Adipocyte (in vitro differentiated cells): ENCODE data around the gene POLN.

Experiments
- DNase-seq: peaks from one replicate; pipeline ENCODE4 v3.0.0-alpha.2; 2015; ENCODE audit warnings: low read depth
- H3K27me3 ChIP-seq: replicated peaks from 2 replicates; pipeline ENCODE4 v1.7.0; 2013; ENCODE audit warnings: mild to moderate bottlenecking, low read length, moderate library complexity; ENCODE audit not compliant: control insufficient read depth, insufficient read depth
- H3K36me3 ChIP-seq: 2 replicates; pipeline ENCODE4 v1.7.0; 2013; ENCODE audit warnings: low read length, mild to moderate bottlenecking, moderate library complexity; ENCODE audit not compliant: control insufficient read depth, insufficient read depth, severe bottlenecking
- H3K4me1 ChIP-seq: 2 replicates; pipeline ENCODE4 v1.7.0; 2013; ENCODE audit warnings: mild to moderate bottlenecking, low read length, moderate library complexity; ENCODE audit not compliant: control insufficient read depth, insufficient read depth
- H3K4me3 ChIP-seq: 2 replicates; pipeline ENCODE4 v1.7.0; 2013; ENCODE audit warnings: mild to moderate bottlenecking, low read length, moderate library complexity
- H3K9ac ChIP-seq: 2 replicates; pipeline ENCODE4 v1.7.0; 2013; ENCODE audit warnings: mild to moderate bottlenecking, low read length, moderate library complexity
- H3K9me3 ChIP-seq: 2 replicates; pipeline ENCODE4 v1.7.0; 2013; ENCODE audit warnings: mild to moderate bottlenecking, low read length, moderate library complexity; ENCODE audit not compliant: control insufficient read depth

The POLN gene

GRCh38 chr4:2260344-2261109, 18.6 kb upstream of the POLN start:
- Histone ChIP-seq H3K4me1 (peaks cover 48% of the 10 kb centered on the region), H3K9me3 (no peaks in the 10 kb centered on the region), H3K4me3 (peak overlapping the region; percentile 88), H3K36me3 (peaks cover 4% of the 10 kb centered on the region), H3K27me3 (no peaks in the 10 kb centered on the region), H3K9ac (peak overlapping the region; percentile 95)
- DNase-seq, result peak; percentile 52

GRCh38 chr4:2259541-2260343, 17.8 kb upstream of the POLN start:
- DNase-seq, result no peak
- peak overlapping the region; percentile 88 for H3K4me3 ChIP-seq

GRCh38 chr4:2259036-2259540, 17.2 kb upstream of the POLN start:
- Histone ChIP-seq H3K27me3 (no peaks in the 10 kb centered on the region), H3K9ac (peak overlapping the region; percentile 95), H3K9me3 (no peaks in the 10 kb centered on the region), H3K36me3 (peaks cover 16% of the 10 kb centered on the region), H3K4me3 (peak overlapping the region; percentile 88), H3K4me1 (peaks cover 47% of the 10 kb centered on the region)
- no peak for DNase-seq

More at GRCh38 chr4:2259541-2260343, 17.8 kb upstream of the POLN start:
- no peaks in the 10 kb centered on the region for H3K9me3 ChIP-seq
- peaks cover 10% of the 10 kb centered on the region for H3K36me3 ChIP-seq
- H3K4me1 ChIP-seq, result peaks cover 47% of the 10 kb centered on the region
- H3K27me3 ChIP-seq, result no peaks in the 10 kb centered on the region
- H3K9ac ChIP-seq, result peak overlapping the region; percentile 95

- H3K4me3 ChIP-seq, result no peak overlapping the region
- H3K4me1 ChIP-seq, result peaks cover 47% of the 10 kb centered on the region
- no peaks in the 10 kb centered on the region for H3K27me3 ChIP-seq
- no peaks in the 10 kb centered on the region for H3K9me3 ChIP-seq
- peaks cover 23% of the 10 kb centered on the region for H3K36me3 ChIP-seq
- no peak for DNase-seq
- peak overlapping the region; percentile 95 for H3K9ac ChIP-seq
These were observed 16.4 kb upstream of the POLN start for GRCh38 chr4:2258091-2259035.

GRCh38 chr4:2257361-2258081, 15.6 kb upstream of the POLN start:
- peaks cover 45% of the 10 kb centered on the region for H3K4me1 ChIP-seq
- peaks cover 29% of the 10 kb centered on the region for H3K36me3 ChIP-seq
- H3K9me3 ChIP-seq, result no peaks in the 10 kb centered on the region
- no peak for DNase-seq
- no peak overlapping the region for H3K4me3 ChIP-seq
- peak overlapping the region; percentile 19 for H3K9ac ChIP-seq
- no peaks in the 10 kb centered on the region for H3K27me3 ChIP-seq

GRCh38 chr4:2256781-2257191, 14.9 kb upstream of the POLN start:
- Histone ChIP-seq H3K4me3 (no peak overlapping the region), H3K9ac (peak overlapping the region; percentile 5), H3K9me3 (no peaks in the 10 kb centered on the region), H3K4me1 (peaks cover 45% of the 10 kb centered on the region), H3K27me3 (no peaks in the 10 kb centered on the region), H3K36me3 (peaks cover 32% of the 10 kb centered on the region)
- no peak for DNase-seq

- H3K36me3 ChIP-seq, result peaks cover 37% of the 10 kb centered on the region
- no peaks in the 10 kb centered on the region for H3K9me3 ChIP-seq
- no peak for DNase-seq
- H3K4me3 ChIP-seq, result no peak overlapping the region
- H3K27me3 ChIP-seq, result no peaks in the 10 kb centered on the region
- peaks cover 45% of the 10 kb centered on the region for H3K4me1 ChIP-seq
- H3K9ac ChIP-seq, result peak overlapping the region; percentile 25
These were observed 14.3 kb upstream of the POLN start for GRCh38 chr4:2256156-2256731.

GRCh38 chr4:2255501-2256155, 13.7 kb upstream of the POLN start:
- H3K4me3 ChIP-seq, result no peak overlapping the region
- H3K4me1 ChIP-seq, result peaks cover 43% of the 10 kb centered on the region
- no peaks in the 10 kb centered on the region for H3K9me3 ChIP-seq
- no peaks in the 10 kb centered on the region for H3K27me3 ChIP-seq
- H3K9ac ChIP-seq, result peak overlapping the region; percentile 25
- H3K36me3 ChIP-seq, result peaks cover 43% of the 10 kb centered on the region
- DNase-seq, result no peak

GRCh38 chr4:2254665-2255500, 13.0 kb upstream of the POLN start:
- H3K27me3 ChIP-seq, result no peaks in the 10 kb centered on the region
- peaks cover 50% of the 10 kb centered on the region for H3K36me3 ChIP-seq
- no peak overlapping the region for H3K4me3 ChIP-seq
- peaks cover 36% of the 10 kb centered on the region for H3K4me1 ChIP-seq
- no peak overlapping the region for H3K9ac ChIP-seq
- no peak for DNase-seq
- no peaks in the 10 kb centered on the region for H3K9me3 ChIP-seq
